ENCODE measurements around the gene COL27A1.
A peak's percentile ranks its signal among the peaks of the same experiment; 100 is the strongest.

COL27A1 gene

GRCh38 chr9:114166614-114167572 is 11.6 kb downstream of the COL27A1 start:
- Histone ChIP-seq H3K4ac (ENCODE audit: low read length) (no peak overlapping the region), H3K4me3 (ENCODE audit: low read length in 2 of 2) (no peak overlapping the region), H3K79me1 (ENCODE audit: low read depth, low read length) (no peaks in the 10 kb centered on the region), H3K4me2 (ENCODE audit: insufficient read depth, low read length, poor library complexity, severe bottlenecking) (no peak overlapping the region), H3K36me3 (replicated peaks in 1 of 2; ENCODE audit: control insufficient read depth in 2 of 2, insufficient read depth in 2 of 2, low read length in 2 of 2) (peaks cover 0 to 13% of the 10 kb centered on the region in 2 donors), H3K27me3 (ENCODE audit: control insufficient read depth in 3 of 3, insufficient read depth in 3 of 3, low read depth in 1 of 3, low read length in 3 of 3) (no peaks in the 10 kb centered on the region), H3K27ac (replicated peaks; ENCODE audit: low read length) (peak overlapping the region; percentile 35), H2AFZ (ENCODE audit: low read length) (no peak overlapping the region), H3K23ac (ENCODE audit: low read depth, low read length, poor library complexity) (no peak overlapping the region), H3K14ac (ENCODE audit: low read length) (no peak overlapping the region), H2BK15ac (ENCODE audit: low read length) (no peak overlapping the region), H2AK5ac (ENCODE audit: low read depth, low read length) (no peak overlapping the region), H2BK5ac (ENCODE audit: low read length) (no peak overlapping the region), H4K8ac (ENCODE audit: low read depth, low read length) (no peak overlapping the region), H2BK120ac (ENCODE audit: low read depth, low read length) (no peak overlapping the region), H4K91ac (ENCODE audit: low read depth, low read length, poor library complexity) (no peak overlapping the region), H3K9ac (ENCODE audit: low read depth, low read length, poor library complexity) (no peak overlapping the region), H2BK12ac (ENCODE audit: low read length) (no peak overlapping the region), H3K9me3 (replicated peaks in 1 of 2; ENCODE audit: control insufficient read depth in 2 of 2, insufficient read depth in 1 of 2, low read depth in 1 of 2, low read length in 2 of 2) (peaks cover 0 to 2% of the 10 kb centered on the region in 2 donors), H3K18ac (ENCODE audit: low read length) (no peak overlapping the region), H3K4me1 (ENCODE audit: control insufficient read depth in 2 of 2, insufficient read depth in 1 of 2, low read depth in 1 of 2, low read length in 2 of 2) (peaks cover 28 to 39% of the 10 kb centered on the region in 2 donors)
- no peak for DNase-seq (ENCODE audit: low spot score)
- no CpG with 5 or more reads among the region's 8 CpGs for WGBS, 2 donors (ENCODE audit: extremely low coverage in 2 of 2, insufficient read length in 2 of 2, insufficient replicate concordance in 1 of 2)

- WGBS, 2 donors (ENCODE audit: extremely low coverage in 2 of 2, insufficient read length in 2 of 2, insufficient replicate concordance in 1 of 2), result no CpG with 5 or more reads among the region's 34 CpGs
- peak overlapping the region; percentile 41 for H3K18ac ChIP-seq (ENCODE audit: low read length)
- H2AK5ac ChIP-seq (ENCODE audit: low read depth, low read length), result no peak overlapping the region
- no peak overlapping the region for H2BK5ac ChIP-seq (ENCODE audit: low read length)
- H3K23ac ChIP-seq (ENCODE audit: low read depth, low read length, poor library complexity), result no peak overlapping the region
- no peaks in the 10 kb centered on the region for H3K27me3 ChIP-seq (ENCODE audit: control insufficient read depth in 3 of 3, insufficient read depth in 3 of 3, low read depth in 1 of 3, low read length in 3 of 3)
- no peaks in the 10 kb centered on the region for H3K79me1 ChIP-seq (ENCODE audit: low read depth, low read length)
- H3K4ac ChIP-seq (ENCODE audit: low read length), result no peak overlapping the region
- H3K14ac ChIP-seq (ENCODE audit: low read length), result no peak overlapping the region
- no peak overlapping the region for H2AFZ ChIP-seq (ENCODE audit: low read length)
- H3K9me3 ChIP-seq (replicated peaks in 1 of 2; ENCODE audit: control insufficient read depth in 2 of 2, insufficient read depth in 1 of 2, low read depth in 1 of 2, low read length in 2 of 2), result peaks cover 0 to 2% of the 10 kb centered on the region in 2 donors
- DNase-seq (ENCODE audit: low spot score), result no peak
- no peak overlapping the region for H4K91ac ChIP-seq (ENCODE audit: low read depth, low read length, poor library complexity)
- peaks cover 24 to 38% of the 10 kb centered on the region in 2 donors for H3K4me1 ChIP-seq (ENCODE audit: control insufficient read depth in 2 of 2, insufficient read depth in 1 of 2, low read depth in 1 of 2, low read length in 2 of 2)
- H2BK120ac ChIP-seq (ENCODE audit: low read depth, low read length), result no peak overlapping the region
- H4K8ac ChIP-seq (ENCODE audit: low read depth, low read length), result no peak overlapping the region
- H3K4me3 ChIP-seq (ENCODE audit: low read length in 2 of 2), result no peak overlapping the region
- no peak overlapping the region for H3K4me2 ChIP-seq (ENCODE audit: insufficient read depth, low read length, poor library complexity, severe bottlenecking)
- no peak overlapping the region for H3K27ac ChIP-seq (replicated peaks; ENCODE audit: low read length)
- peaks cover 0 to 17% of the 10 kb centered on the region in 2 donors for H3K36me3 ChIP-seq (replicated peaks in 1 of 2; ENCODE audit: control insufficient read depth in 2 of 2, insufficient read depth in 2 of 2, low read length in 2 of 2)
- H2BK15ac ChIP-seq (ENCODE audit: low read length), result no peak overlapping the region
- H3K9ac ChIP-seq (ENCODE audit: low read depth, low read length, poor library complexity), result no peak overlapping the region
- no peak overlapping the region for H2BK12ac ChIP-seq (ENCODE audit: low read length)
Observed at GRCh38 chr9:114167591-114168091, 12.3 kb downstream of the COL27A1 start.

GRCh38 chr9:114168281-114169028 is 13.1 kb downstream of the COL27A1 start:
- H4K8ac ChIP-seq (ENCODE audit: low read depth, low read length), result no peak overlapping the region
- H2AFZ ChIP-seq (ENCODE audit: low read length), result no peak overlapping the region
- H3K27ac ChIP-seq (replicated peaks; ENCODE audit: low read length), result no peak overlapping the region
- H3K9me3 ChIP-seq (replicated peaks in 1 of 2; ENCODE audit: control insufficient read depth in 2 of 2, insufficient read depth in 1 of 2, low read depth in 1 of 2, low read length in 2 of 2), result peaks cover 0 to 2% of the 10 kb centered on the region in 2 donors
- WGBS, 2 donors (ENCODE audit: extremely low coverage in 2 of 2, insufficient read length in 2 of 2, insufficient replicate concordance in 1 of 2), result no CpG with 5 or more reads among the region's 22 CpGs
- no peak overlapping the region for H3K4ac ChIP-seq (ENCODE audit: low read length)
- peaks cover 20 to 39% of the 10 kb centered on the region in 2 donors for H3K4me1 ChIP-seq (ENCODE audit: control insufficient read depth in 2 of 2, insufficient read depth in 1 of 2, low read depth in 1 of 2, low read length in 2 of 2)
- H2BK15ac ChIP-seq (ENCODE audit: low read length), result no peak overlapping the region
- DNase-seq (ENCODE audit: low spot score), result no peak
- peaks cover 0 to 17% of the 10 kb centered on the region in 2 donors for H3K36me3 ChIP-seq (replicated peaks in 1 of 2; ENCODE audit: control insufficient read depth in 2 of 2, insufficient read depth in 2 of 2, low read length in 2 of 2)
- H2AK5ac ChIP-seq (ENCODE audit: low read depth, low read length), result no peak overlapping the region
- no peak overlapping the region for H3K4me2 ChIP-seq (ENCODE audit: insufficient read depth, low read length, poor library complexity, severe bottlenecking)
- no peak overlapping the region for H2BK5ac ChIP-seq (ENCODE audit: low read length)
- no peaks in the 10 kb centered on the region for H3K79me1 ChIP-seq (ENCODE audit: low read depth, low read length)
- no peaks in the 10 kb centered on the region for H3K27me3 ChIP-seq (ENCODE audit: control insufficient read depth in 3 of 3, insufficient read depth in 3 of 3, low read depth in 1 of 3, low read length in 3 of 3)
- H3K18ac ChIP-seq (ENCODE audit: low read length), result no peak overlapping the region
- no peak overlapping the region for H2BK12ac ChIP-seq (ENCODE audit: low read length)
- H4K91ac ChIP-seq (ENCODE audit: low read depth, low read length, poor library complexity), result no peak overlapping the region
- no peak overlapping the region for H3K9ac ChIP-seq (ENCODE audit: low read depth, low read length, poor library complexity)
- H2BK120ac ChIP-seq (ENCODE audit: low read depth, low read length), result no peak overlapping the region
- no peak overlapping the region for H3K4me3 ChIP-seq (ENCODE audit: low read length in 2 of 2)
- H3K14ac ChIP-seq (ENCODE audit: low read length), result no peak overlapping the region
- no peak overlapping the region for H3K23ac ChIP-seq (ENCODE audit: low read depth, low read length, poor library complexity)

Measured in neuronal stem cell (in vitro differentiated cells).